Ishikawa (cell line): ENCODE data around the gene UQCC5.

Experiments
- CEBPB ChIP-seq: IDR thresholded peaks from 2 replicates; pipeline ENCODE4 v1.6.1; 2012
- CREB1 ChIP-seq: IDR thresholded peaks from 2 replicates; pipeline ENCODE4 v1.6.1; 2012; ENCODE audit warnings: low read depth
- EGR1 ChIP-seq: IDR thresholded peaks from 2 replicates; pipeline ENCODE4 v1.6.1; 2012
- EP300 ChIP-seq: IDR thresholded peaks from 2 replicates; pipeline ENCODE4 v1.6.1; 2012; ENCODE audit warnings: borderline replicate concordance
- FOXM1 ChIP-seq: IDR thresholded peaks from 2 replicates; pipeline ENCODE4 v1.6.1; 2012; ENCODE audit warnings: low read depth, borderline replicate concordance
- NFIC ChIP-seq: IDR thresholded peaks from 2 replicates; pipeline ENCODE4 v1.6.1; 2012
- RAD21 ChIP-seq: IDR thresholded peaks from 2 replicates; pipeline ENCODE4 v1.6.1; 2012; ENCODE audit warnings: low read depth
- REST ChIP-seq: IDR thresholded peaks from 2 replicates; pipeline ENCODE4 v1.6.1; 2012; ENCODE audit warnings: low read depth, mild to moderate bottlenecking
- TAF1 ChIP-seq: IDR thresholded peaks from 2 replicates; pipeline ENCODE4 v1.6.1; 2012; ENCODE audit warnings: low read depth, mild to moderate bottlenecking
- TCF12 ChIP-seq: IDR thresholded peaks from 2 replicates; pipeline ENCODE4 v1.6.1; 2012; ENCODE audit warnings: low read depth
- TEAD4 ChIP-seq: IDR thresholded peaks from 2 replicates; pipeline ENCODE4 v1.6.1; 2012
- YY1 ChIP-seq: IDR thresholded peaks from 2 replicates; pipeline ENCODE4 v1.6.1; 2012; ENCODE audit warnings: low read depth
- ZBTB7A ChIP-seq: IDR thresholded peaks from 2 replicates; pipeline ENCODE4 v1.6.1; 2012; ENCODE audit warnings: low read depth
- TF ChIP-seq, protein P1 (sequence below): IDR thresholded peaks from 2 replicates; pipeline ENCODE4 v1.6.1; 2012
- TF ChIP-seq, protein P2 (sequence below): IDR thresholded peaks from 2 replicates; pipeline ENCODE4 v1.6.1; 2012

The UQCC5 gene

DNA sequence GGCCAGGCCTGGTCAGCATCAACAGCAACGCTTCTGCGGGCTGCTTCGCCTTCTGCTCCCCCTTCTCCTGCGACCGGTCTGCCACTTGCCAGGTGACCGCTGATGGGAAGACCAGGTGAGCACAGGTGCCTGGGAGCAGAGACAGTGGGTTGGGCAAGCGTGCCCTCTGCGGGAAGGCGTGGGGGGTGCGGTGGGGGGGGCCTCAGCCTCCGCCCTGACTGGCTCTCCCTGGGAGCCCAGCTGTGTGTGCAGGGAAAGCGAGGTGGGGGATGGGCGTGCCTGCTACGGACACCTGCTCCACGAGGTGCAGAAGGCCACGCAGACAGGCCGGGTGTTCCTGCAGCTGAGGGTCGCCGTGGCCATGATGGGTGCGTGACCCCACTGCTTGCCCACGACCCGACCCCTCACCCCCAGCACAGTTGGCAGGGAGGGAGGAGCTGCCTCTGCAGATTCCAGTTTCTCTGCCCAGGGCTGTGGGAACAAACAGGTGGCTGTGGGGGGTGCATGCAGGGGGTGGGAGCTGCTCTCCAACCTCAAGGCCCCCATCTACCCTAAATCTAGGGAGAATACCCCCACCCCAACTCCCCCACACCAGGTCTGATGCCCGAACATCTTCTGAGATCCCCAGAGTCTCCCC lies 32.5 kb upstream of the UQCC5 start:
- no peak for TF ChIP-seq TEAD4
- no peak for TF ChIP-seq REST
- TF ChIP-seq, protein P1, sequence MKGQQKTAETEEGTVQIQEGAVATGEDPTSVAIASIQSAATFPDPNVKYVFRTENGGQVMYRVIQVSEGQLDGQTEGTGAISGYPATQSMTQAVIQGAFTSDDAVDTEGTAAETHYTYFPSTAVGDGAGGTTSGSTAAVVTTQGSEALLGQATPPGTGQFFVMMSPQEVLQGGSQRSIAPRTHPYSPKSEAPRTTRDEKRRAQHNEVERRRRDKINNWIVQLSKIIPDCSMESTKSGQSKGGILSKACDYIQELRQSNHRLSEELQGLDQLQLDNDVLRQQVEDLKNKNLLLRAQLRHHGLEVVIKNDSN, result no peak
- no peak for TF ChIP-seq TCF12
- TF ChIP-seq, protein P2, sequence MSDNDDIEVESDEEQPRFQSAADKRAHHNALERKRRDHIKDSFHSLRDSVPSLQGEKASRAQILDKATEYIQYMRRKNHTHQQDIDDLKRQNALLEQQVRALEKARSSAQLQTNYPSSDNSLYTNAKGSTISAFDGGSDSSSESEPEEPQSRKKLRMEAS, result no peak
- TF ChIP-seq EGR1, result no peak
- TF ChIP-seq NFIC, result no peak
- no peak for TF ChIP-seq EP300
- TF ChIP-seq CEBPB, result no peak

- TF ChIP-seq TAF1 (no peak), TEAD4 (no peak), CEBPB (no peak), REST (no peak), CREB1 (no peak), EP300 (no peak), NFIC (no peak), YY1 (no peak), EGR1 (no peak), RAD21 (no peak), ZBTB7A (no peak), TCF12 (no peak), FOXM1 (no peak)
- TF ChIP-seq, protein P1, result no peak
- TF ChIP-seq, protein P2, result no peak
Measured at GRCh38 chr3:52504977-52505376, 31.4 kb upstream of the UQCC5 start.

- TF ChIP-seq YY1 (no peak), REST (no peak), FOXM1 (no peak), CEBPB (no peak), TAF1 (no peak), EP300 (no peak)
- TF ChIP-seq, protein P1, result no peak
Measured at GRCh38 chr3:52506266-52506966, 30.0 kb upstream of the UQCC5 start.

DNA sequence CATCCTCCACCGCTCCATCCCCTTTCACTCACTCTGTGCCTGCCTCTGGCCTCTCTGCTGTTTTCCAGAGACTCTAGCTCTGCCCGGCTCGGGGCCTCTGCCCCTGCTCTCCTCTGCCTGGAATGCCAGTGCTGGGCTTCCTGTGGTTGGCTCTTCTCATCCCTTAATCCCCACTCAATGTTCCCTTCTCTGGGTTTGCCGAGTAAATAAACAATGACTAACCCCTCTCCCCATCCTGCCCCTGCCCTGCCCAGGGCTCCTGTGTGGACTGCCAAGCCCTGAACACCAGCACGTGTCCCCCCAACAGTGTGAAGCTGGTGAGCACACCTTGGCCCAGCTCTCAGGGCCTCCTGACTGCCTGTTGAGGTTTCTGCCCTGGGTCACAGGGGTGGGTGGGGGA lies 29.0 kb upstream of the UQCC5 start:
- TF ChIP-seq EP300 (no peak), CREB1 (no peak), TEAD4 (no peak), FOXM1 (no peak), NFIC (no peak), TCF12 (no peak), RAD21 (no peak), EGR1 (no peak), REST (no peak)
- TF ChIP-seq, protein P1, result no peak
- TF ChIP-seq, protein P2, result no peak
